ENCODE results near the gene RPLP2.

RPLP2 gene

DNA sequence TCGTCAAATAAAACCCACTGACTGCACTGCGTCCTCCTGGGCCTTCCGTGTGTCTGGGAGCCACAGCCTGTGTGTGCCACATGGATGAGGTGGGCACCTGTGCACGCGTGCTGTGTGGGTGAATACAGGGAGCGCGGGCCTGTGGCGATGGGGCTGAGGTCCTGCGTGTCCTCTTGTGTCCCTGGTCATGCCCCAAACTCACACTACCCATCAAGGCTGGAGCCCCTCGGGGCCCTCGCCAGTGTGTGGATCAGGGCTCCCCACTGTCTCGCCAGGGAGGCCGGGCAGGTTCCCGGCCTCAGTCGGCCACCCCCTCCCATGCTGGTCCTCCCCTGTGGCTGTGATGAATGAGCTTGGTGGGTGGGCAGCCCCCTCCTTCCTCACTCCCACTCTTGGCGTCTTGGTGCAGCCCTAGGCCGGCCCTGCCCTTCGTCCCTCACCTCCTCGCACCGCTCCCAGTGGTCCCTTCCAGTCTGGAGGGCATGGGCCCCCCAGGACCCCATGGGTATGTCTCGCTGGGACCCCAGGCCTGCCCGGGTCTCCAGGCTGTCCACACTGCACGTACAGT is 22.3 kb downstream of the RPLP2 start:
- Histone ChIP-seq H3K27ac (ENCODE audit: extremely low read depth, low read depth, low read length) (peak overlapping the region; percentile 66; the same call in 1 of the 2 replicates), H3K4me1 (ENCODE audit: control insufficient read depth, insufficient read depth, low read length) (no peaks in the 10 kb centered on the region; the same call in 1 of the 2 replicates), H3K9me3 (ENCODE audit: control insufficient read depth, insufficient read depth, low read depth, low read length) (no peaks in the 10 kb centered on the region), H3K36me3 (ENCODE audit: control insufficient read depth in 2 of 2, insufficient read depth in 1 of 2, low read length in 2 of 2) (peaks cover 0 to 25% of the 10 kb centered on the region in 2 experiments; a peak in 1 of 3 replicates), H3K4me3 (ENCODE audit: low read depth, low read length) (peak overlapping the region; percentile 70)
- ChIA-PET CTCF (no interaction called here), POLR2A (interaction anchor here (0.6 to 15.0 kb wide), 8 partner anchors 8 to 28 kb away, joined by 3 to 202 read pairs (median 4); partner anchors contain the start of genes PNPLA2, POLR2L, RPLP2 and TSPAN4)
- TF ChIP-seq SP7 (tag by site-specific recombination; IDR thresholded peaks at IDR 0.05), result no peak
- TF ChIP-seq ZNF660 (tag by site-specific recombination; IDR thresholded peaks at IDR 0.05), result no peak
- no peak for TF ChIP-seq GLI2 (tag by site-specific recombination; IDR thresholded peaks at IDR 0.05; ENCODE audit: borderline replicate concordance, low read depth)
- no peak for TF ChIP-seq ZFP3 (tag by site-specific recombination; IDR thresholded peaks at IDR 0.05; ENCODE audit: low read depth)
- TF ChIP-seq, protein P1, sequence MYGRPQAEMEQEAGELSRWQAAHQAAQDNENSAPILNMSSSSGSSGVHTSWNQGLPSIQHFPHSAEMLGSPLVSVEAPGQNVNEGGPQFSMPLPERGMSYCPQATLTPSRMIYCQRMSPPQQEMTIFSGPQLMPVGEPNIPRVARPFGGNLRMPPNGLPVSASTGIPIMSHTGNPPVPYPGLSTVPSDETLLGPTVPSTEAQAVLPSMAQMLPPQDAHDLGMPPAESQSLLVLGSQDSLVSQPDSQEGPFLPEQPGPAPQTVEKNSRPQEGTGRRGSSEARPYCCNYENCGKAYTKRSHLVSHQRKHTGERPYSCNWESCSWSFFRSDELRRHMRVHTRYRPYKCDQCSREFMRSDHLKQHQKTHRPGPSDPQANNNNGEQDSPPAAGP (tag by site-specific recombination; IDR thresholded peaks at IDR 0.05), result 0 out of 2 replicates have a peak, but pooled peaks have one; percentile 49
- TF ChIP-seq, protein P2, sequence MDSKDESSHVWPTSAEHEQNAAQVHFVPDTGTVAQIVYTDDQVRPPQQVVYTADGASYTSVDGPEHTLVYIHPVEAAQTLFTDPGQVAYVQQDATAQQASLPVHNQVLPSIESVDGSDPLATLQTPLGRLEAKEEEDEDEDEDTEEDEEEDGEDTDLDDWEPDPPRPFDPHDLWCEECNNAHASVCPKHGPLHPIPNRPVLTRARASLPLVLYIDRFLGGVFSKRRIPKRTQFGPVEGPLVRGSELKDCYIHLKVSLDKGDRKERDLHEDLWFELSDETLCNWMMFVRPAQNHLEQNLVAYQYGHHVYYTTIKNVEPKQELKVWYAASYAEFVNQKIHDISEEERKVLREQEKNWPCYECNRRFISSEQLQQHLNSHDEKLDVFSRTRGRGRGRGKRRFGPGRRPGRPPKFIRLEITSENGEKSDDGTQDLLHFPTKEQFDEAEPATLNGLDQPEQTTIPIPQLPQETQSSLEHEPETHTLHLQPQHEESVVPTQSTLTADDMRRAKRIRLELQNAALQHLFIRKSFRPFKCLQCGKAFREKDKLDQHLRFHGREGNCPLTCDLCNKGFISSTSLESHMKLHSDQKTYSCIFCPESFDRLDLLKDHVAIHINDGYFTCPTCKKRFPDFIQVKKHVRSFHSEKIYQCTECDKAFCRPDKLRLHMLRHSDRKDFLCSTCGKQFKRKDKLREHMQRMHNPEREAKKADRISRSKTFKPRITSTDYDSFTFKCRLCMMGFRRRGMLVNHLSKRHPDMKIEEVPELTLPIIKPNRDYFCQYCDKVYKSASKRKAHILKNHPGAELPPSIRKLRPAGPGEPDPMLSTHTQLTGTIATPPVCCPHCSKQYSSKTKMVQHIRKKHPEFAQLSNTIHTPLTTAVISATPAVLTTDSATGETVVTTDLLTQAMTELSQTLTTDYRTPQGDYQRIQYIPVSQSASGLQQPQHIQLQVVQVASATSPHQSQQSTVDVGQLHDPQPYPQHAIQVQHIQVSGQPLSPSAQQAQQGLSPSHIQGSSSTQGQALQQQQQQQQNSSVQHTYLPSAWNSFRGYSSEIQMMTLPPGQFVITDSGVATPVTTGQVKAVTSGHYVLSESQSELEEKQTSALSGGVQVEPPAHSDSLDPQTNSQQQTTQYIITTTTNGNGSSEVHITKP (tag by site-specific recombination; IDR thresholded peaks at IDR 0.05), result peak; percentile 81
- TF ChIP-seq ZFHX2 (tag by site-specific recombination; conservative IDR thresholded peaks at IDR 0.05), result peak; percentile 88
- TF ChIP-seq MZF1 (tag by site-specific recombination; IDR thresholded peaks at IDR 0.05; ENCODE audit: borderline replicate concordance), result no peak
- no peak for TF ChIP-seq KLF1 (tag by site-specific recombination; IDR thresholded peaks at IDR 0.05)
- TF ChIP-seq EGR2 (tag by site-specific recombination; IDR thresholded peaks at IDR 0.05; ENCODE audit: low read depth), result peak; percentile 76
- TF ChIP-seq, protein P3, sequence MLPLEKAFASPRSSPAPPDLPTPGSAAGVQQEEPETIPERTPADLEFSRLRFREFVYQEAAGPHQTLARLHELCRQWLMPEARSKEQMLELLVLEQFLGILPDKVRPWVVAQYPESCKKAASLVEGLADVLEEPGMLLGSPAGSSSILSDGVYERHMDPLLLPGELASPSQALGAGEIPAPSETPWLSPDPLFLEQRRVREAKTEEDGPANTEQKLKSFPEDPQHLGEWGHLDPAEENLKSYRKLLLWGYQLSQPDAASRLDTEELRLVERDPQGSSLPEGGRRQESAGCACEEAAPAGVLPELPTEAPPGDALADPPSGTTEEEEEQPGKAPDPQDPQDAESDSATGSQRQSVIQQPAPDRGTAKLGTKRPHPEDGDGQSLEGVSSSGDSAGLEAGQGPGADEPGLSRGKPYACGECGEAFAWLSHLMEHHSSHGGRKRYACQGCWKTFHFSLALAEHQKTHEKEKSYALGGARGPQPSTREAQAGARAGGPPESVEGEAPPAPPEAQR (tag by site-specific recombination; IDR thresholded peaks at IDR 0.05), result no peak
- no peak for TF ChIP-seq MEIS1 (CRISPR knock-in tag; IDR thresholded peaks at IDR 0.05; ENCODE audit: borderline replicate concordance)
- TF ChIP-seq ZNF211 (tag by site-specific recombination; IDR thresholded peaks at IDR 0.05; ENCODE audit: low read depth), result no peak
- peak; percentile 84 for TF ChIP-seq ZIC2 (tag by site-specific recombination; IDR thresholded peaks at IDR 0.05)

DNA sequence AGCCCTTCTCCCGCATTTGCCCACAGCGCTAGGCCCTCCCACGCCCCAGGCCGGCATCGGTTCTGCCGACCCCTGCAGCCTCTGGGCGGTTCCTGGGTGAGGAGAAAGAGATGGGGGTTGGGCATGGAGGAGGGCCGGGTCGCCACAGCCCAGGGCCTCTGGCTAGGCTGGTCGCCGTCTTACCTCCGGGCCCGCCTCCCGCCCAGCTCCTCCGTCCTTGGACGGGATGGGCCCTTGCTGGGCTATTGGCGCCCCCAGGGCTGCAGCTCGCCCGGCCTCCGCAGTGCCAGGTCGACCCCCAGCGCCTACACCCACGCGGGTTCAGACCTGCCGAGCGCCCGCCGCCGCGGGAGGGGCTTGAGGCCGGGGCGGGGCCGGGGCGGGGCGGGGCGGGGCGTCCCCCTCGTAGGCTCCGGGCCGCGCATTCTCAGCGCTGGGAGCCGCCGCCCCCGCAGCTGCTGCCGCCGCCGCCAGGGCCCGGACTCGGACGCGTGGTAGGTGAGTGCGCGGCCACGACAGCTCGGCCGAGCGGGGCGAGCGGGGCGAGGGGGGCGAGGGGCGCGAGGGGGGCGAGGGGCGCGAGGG is 22.9 kb downstream of the RPLP2 start, which contains the start of gene CD151:
Gene CD151, plus strand, starts transcription at position 424 of the 585 bp plus-strand sequence. CDS start 3,118 bp downstream, outside the sequence.
- Histone ChIP-seq H3K4me1 (ENCODE audit: control insufficient read depth, insufficient read depth, low read length) (no peaks in the 10 kb centered on the region; the same call in 1 of the 2 replicates), H3K4me3 (ENCODE audit: low read depth, low read length) (peak within 1 kb of the TSS; percentile 70), H3K9me3 (ENCODE audit: control insufficient read depth, insufficient read depth, low read depth, low read length) (no peaks in the 10 kb centered on the region), H3K36me3 (ENCODE audit: control insufficient read depth in 2 of 2, insufficient read depth in 1 of 2, low read length in 2 of 2) (peaks cover 0 to 31% of the 10 kb centered on the region in 2 experiments; a peak in 1 of 3 replicates), H3K27ac (ENCODE audit: extremely low read depth, low read depth, low read length) (peak within 1 kb of the TSS; percentile 66; the same call in 1 of the 2 replicates)
- ChIA-PET CTCF (interaction anchor here (0.5 kb wide), 1 partner anchor 1569 kb away, joined by 3 read pairs; no protein-coding TSS in a partner anchor), POLR2A (interaction anchor here (0.6 to 15.0 kb wide), 5 partner anchors 9 to 26 kb away, joined by 3 to 202 read pairs (median 6); partner anchors contain the start of genes PNPLA2, POLR2L, RPLP2 and TSPAN4)
- TF ChIP-seq, protein P4, sequence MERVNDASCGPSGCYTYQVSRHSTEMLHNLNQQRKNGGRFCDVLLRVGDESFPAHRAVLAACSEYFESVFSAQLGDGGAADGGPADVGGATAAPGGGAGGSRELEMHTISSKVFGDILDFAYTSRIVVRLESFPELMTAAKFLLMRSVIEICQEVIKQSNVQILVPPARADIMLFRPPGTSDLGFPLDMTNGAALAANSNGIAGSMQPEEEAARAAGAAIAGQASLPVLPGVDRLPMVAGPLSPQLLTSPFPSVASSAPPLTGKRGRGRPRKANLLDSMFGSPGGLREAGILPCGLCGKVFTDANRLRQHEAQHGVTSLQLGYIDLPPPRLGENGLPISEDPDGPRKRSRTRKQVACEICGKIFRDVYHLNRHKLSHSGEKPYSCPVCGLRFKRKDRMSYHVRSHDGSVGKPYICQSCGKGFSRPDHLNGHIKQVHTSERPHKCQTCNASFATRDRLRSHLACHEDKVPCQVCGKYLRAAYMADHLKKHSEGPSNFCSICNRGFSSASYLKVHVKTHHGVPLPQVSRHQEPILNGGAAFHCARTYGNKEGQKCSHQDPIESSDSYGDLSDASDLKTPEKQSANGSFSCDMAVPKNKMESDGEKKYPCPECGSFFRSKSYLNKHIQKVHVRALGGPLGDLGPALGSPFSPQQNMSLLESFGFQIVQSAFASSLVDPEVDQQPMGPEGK (tag by site-specific recombination; IDR thresholded peaks at IDR 0.05), result peak; percentile 83
- no peak for TF ChIP-seq ZNF292 (tag by site-specific recombination; IDR thresholded peaks at IDR 0.05; ENCODE audit: borderline replicate concordance, low read depth)
- TF ChIP-seq, protein P5, sequence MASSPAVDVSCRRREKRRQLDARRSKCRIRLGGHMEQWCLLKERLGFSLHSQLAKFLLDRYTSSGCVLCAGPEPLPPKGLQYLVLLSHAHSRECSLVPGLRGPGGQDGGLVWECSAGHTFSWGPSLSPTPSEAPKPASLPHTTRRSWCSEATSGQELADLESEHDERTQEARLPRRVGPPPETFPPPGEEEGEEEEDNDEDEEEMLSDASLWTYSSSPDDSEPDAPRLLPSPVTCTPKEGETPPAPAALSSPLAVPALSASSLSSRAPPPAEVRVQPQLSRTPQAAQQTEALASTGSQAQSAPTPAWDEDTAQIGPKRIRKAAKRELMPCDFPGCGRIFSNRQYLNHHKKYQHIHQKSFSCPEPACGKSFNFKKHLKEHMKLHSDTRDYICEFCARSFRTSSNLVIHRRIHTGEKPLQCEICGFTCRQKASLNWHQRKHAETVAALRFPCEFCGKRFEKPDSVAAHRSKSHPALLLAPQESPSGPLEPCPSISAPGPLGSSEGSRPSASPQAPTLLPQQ (tag by site-specific recombination; IDR thresholded peaks at IDR 0.05), result peak; percentile 44; the same call in 1 of the 2 replicates
- TF ChIP-seq, protein P6, sequence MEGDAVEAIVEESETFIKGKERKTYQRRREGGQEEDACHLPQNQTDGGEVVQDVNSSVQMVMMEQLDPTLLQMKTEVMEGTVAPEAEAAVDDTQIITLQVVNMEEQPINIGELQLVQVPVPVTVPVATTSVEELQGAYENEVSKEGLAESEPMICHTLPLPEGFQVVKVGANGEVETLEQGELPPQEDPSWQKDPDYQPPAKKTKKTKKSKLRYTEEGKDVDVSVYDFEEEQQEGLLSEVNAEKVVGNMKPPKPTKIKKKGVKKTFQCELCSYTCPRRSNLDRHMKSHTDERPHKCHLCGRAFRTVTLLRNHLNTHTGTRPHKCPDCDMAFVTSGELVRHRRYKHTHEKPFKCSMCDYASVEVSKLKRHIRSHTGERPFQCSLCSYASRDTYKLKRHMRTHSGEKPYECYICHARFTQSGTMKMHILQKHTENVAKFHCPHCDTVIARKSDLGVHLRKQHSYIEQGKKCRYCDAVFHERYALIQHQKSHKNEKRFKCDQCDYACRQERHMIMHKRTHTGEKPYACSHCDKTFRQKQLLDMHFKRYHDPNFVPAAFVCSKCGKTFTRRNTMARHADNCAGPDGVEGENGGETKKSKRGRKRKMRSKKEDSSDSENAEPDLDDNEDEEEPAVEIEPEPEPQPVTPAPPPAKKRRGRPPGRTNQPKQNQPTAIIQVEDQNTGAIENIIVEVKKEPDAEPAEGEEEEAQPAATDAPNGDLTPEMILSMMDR (tag by site-specific recombination; IDR thresholded peaks at IDR 0.05), result peak; percentile 27; the same call in 1 of the 2 replicates
- TF ChIP-seq, protein P7, sequence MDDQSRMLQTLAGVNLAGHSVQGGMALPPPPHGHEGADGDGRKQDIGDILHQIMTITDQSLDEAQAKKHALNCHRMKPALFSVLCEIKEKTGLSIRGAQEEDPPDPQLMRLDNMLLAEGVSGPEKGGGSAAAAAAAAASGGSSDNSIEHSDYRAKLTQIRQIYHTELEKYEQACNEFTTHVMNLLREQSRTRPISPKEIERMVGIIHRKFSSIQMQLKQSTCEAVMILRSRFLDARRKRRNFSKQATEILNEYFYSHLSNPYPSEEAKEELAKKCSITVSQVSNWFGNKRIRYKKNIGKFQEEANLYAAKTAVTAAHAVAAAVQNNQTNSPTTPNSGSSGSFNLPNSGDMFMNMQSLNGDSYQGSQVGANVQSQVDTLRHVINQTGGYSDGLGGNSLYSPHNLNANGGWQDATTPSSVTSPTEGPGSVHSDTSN (CRISPR knock-in tag; IDR thresholded peaks at IDR 0.05), result peak; percentile 55; the same call in 1 of the 2 replicates

Measured in HEK293 (cell line).